Stimulated activated CD8-positive, alpha-beta memory T cell treated with anti-CD3 and anti-CD28 coated beads, Interleukin-4, amount 100 ng/mL, for 24 hours (primary cell): ENCODE data around the gene BNIP5.
A peak's percentile ranks its signal among the peaks of the same experiment; 100 is the strongest.
"Not testable (repeated sequence)": the region's sequence is repeated elsewhere in the genome, so short reads cannot be mapped to it uniquely, and the experiment has no call there.

ENCODE experiments used
- DNase-seq: peaks from one replicate; pipeline ENCODE4 v3.0.0-alpha.2; 2020; ENCODE audit warnings: low read depth

BNIP5 gene

GRCh38 chr6:36364669-36365479 is 28.2 kb upstream of the BNIP5 start:
- no peak for DNase-seq

GRCh38 chr6:36364061-36364635 is 27.5 kb upstream of the BNIP5 start:
- not testable (repeated sequence) for DNase-seq

- DNase-seq, result not testable (repeated sequence)
Measured at GRCh38 chr6:36363371-36363752, 26.7 kb upstream of the BNIP5 start.

- no peak for DNase-seq
Measured at GRCh38 chr6:36362551-36363370, 26.1 kb upstream of the BNIP5 start.

- no peak for DNase-seq
Measured at GRCh38 chr6:36361071-36361470, 24.4 kb upstream of the BNIP5 start.

GRCh38 chr6:36360241-36361054 is 23.8 kb upstream of the BNIP5 start:
- DNase-seq, result peak; percentile 51

GRCh38 chr6:36358226-36358915 is 21.7 kb upstream of the BNIP5 start:
- DNase-seq, result no peak

GRCh38 chr6:36357872-36358225 is 21.2 kb upstream of the BNIP5 start:
- no peak for DNase-seq

- no peak for DNase-seq
Measured at GRCh38 chr6:36355819-36356218, 19.1 kb upstream of the BNIP5 start.

GRCh38 chr6:36353411-36353915 is 16.8 kb upstream of the BNIP5 start:
- no peak for DNase-seq

- DNase-seq, result no peak
Measured at GRCh38 chr6:36352477-36353157, 15.9 kb upstream of the BNIP5 start.

- no peak for DNase-seq
Measured at GRCh38 chr6:36350681-36351571, 14.2 kb upstream of the BNIP5 start.

GRCh38 chr6:36350082-36350481 is 13.4 kb upstream of the BNIP5 start:
- DNase-seq, result no peak

- no peak for DNase-seq
Measured at GRCh38 chr6:36349240-36349639, 12.6 kb upstream of the BNIP5 start.

- DNase-seq, result no peak
Measured at GRCh38 chr6:36347621-36348020, 10.9 kb upstream of the BNIP5 start.

- no peak for DNase-seq
Measured at GRCh38 chr6:36346486-36347273, 10.0 kb upstream of the BNIP5 start.

- no peak for DNase-seq
Measured at GRCh38 chr6:36345681-36346466, 9.2 kb upstream of the BNIP5 start.

- no peak for DNase-seq
Measured at GRCh38 chr6:36343109-36343680, 6.5 kb upstream of the BNIP5 start.
